ENCODE data around the gene C21orf91. TPM values are rescaled to one million over a fixed set of nuclear protein-coding genes. Genes with fewer than 3 reads are reported as not detected.

Gene C21orf91
- polyA plus RNA-seq, 3 donors = 4.6 to 22.3 (median 18.9) TPM

DNA sequence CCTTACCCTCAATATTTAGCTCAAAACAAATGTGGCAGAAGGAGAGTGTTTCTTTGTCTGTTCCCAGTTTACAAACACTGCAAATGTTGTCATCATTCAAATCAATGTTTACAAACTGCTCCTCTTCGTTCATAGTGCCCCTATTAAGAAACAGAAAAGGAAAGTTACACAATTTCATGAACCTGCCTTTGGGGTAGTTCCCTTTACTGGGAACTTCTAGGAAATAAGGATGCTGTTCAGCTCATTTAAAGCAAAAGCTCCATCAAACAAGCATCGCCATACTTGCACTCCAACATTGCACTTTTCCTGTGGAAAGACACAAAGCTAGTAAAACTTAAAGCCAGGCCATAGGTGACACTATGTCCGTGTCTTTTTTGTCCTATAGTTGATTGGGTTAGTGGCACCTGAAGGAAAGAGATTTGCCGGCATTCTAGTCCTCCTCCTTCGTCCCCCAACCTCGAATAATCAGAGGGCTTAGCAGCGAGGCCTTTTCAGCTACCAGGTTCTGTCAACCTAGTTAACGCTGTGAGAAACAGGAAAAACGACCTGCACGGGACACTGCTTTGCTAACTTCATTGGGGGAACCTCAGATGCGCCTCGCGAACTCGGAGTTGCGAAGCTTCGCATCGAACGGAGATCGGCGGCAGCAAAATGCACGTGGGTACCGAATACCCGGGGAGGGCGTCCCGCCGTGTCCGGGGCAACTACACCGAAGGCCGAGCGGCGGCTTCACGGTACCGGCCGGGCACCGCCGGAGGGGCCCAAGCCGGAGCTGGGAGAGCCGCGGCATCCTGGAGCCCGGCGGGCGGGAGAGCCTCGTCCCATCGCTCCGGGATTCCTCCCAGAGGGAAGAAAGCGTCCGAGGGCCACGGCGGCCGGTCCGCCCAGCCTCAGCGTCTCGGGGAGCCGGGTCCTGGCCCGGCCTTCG is 706 bp downstream of the C21orf91 start:
- Histone ChIP-seq H3K27me3 (ENCODE audit: control insufficient read depth in 2 of 2, insufficient read depth in 2 of 2, low read length in 2 of 2) (no peaks in the 10 kb centered on the region), H3K4me2 (replicated peaks; ENCODE audit: extremely low read depth, low read length, poor library complexity, severe bottlenecking) (peak overlapping the region; percentile 79), H3K9me3 (replicated peaks in 1 of 2; ENCODE audit: control insufficient read depth in 1 of 2, insufficient read depth in 1 of 2, low read length in 2 of 2) (no peaks in the 10 kb centered on the region), H3K79me2 (ENCODE audit: insufficient read depth, low read length) (peaks cover 55% of the 10 kb centered on the region), H3K9ac (ENCODE audit: insufficient read depth, low read length, poor library complexity, severe bottlenecking) (peak overlapping the region; percentile 85), H4K20me1 (ENCODE audit: insufficient read depth, low read length) (peaks cover 50% of the 10 kb centered on the region), H3K27ac (ENCODE audit: low read depth in 1 of 2, low read length in 2 of 2) (peak overlapping the region; percentile 40 to 94), H2AFZ (ENCODE audit: insufficient read depth, low read depth, low read length, poor library complexity, severe bottlenecking) (peak overlapping the region; percentile 87), H3K4me3 (replicated peaks in 1 of 3; ENCODE audit: low read depth in 2 of 3, low read length in 3 of 3) (peak overlapping the region; percentile 85 to 94 (median 92)), H3K36me3 (replicated peaks in 1 of 2; ENCODE audit: control insufficient read depth in 1 of 2, insufficient read depth in 2 of 2, low read length in 2 of 2) (peaks cover 14 to 33% of the 10 kb centered on the region in 2 donors), H3K4me1 (ENCODE audit: control insufficient read depth in 1 of 2, insufficient read depth in 2 of 2, low read length in 2 of 2) (peaks cover 16 to 30% of the 10 kb centered on the region in 2 donors)
- peak; percentile 44 to 87 (median 77) for DNase-seq
- Mint-ChIP-seq H3K4me3 (peak overlapping the region; percentile 92 to 94), H3K27me3 (ENCODE audit: low read depth in 3 of 3) (no peaks in the 10 kb centered on the region), H3K27ac (peak overlapping the region; percentile 63 to 96 (median 87)), H3K9me3 (no peaks in the 10 kb centered on the region), H3K36me3 (peaks cover 23 to 28% of the 10 kb centered on the region in 2 donors), H3K4me1 (peaks cover 31% of the 10 kb centered on the region)
- under 1% methylated on average over 52 of the region's 56 CpGs for WGBS (ENCODE audit: insufficient coverage)
- intact Hi-C loops (cut with micrococcal nuclease) = loop anchor here in 1 of 2 donors (5.0 to 10.0 kb wide), 4 partner anchors 36 to 284 kb away; partner anchors contain the start of gene BTG3
- TF ChIP-seq, protein P1, sequence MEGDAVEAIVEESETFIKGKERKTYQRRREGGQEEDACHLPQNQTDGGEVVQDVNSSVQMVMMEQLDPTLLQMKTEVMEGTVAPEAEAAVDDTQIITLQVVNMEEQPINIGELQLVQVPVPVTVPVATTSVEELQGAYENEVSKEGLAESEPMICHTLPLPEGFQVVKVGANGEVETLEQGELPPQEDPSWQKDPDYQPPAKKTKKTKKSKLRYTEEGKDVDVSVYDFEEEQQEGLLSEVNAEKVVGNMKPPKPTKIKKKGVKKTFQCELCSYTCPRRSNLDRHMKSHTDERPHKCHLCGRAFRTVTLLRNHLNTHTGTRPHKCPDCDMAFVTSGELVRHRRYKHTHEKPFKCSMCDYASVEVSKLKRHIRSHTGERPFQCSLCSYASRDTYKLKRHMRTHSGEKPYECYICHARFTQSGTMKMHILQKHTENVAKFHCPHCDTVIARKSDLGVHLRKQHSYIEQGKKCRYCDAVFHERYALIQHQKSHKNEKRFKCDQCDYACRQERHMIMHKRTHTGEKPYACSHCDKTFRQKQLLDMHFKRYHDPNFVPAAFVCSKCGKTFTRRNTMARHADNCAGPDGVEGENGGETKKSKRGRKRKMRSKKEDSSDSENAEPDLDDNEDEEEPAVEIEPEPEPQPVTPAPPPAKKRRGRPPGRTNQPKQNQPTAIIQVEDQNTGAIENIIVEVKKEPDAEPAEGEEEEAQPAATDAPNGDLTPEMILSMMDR (IDR thresholded peaks at IDR 0.05) = no peak

DNA sequence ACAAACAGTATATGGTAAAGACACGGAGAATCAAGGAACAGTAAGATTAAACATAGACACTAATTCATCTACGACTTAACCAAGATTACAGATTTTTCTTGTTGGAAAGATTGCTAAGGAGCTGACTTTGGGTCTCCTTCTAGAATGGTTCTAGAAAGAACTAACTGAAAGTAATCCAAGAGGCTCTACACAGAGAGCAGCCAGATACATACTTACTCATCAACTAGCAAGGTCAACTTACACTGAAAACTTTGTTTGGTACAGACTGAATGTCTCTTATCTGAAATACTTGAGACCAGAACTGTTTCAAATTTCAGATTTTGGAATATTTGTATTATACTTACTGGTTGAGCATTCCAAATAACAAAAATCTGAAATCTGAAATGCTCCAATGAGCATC is 5.8 kb downstream of the C21orf91 start:
- Mint-ChIP-seq H3K27me3 (ENCODE audit: low read depth in 3 of 3) (no peaks in the 10 kb centered on the region), H3K27ac (no peak overlapping the region), H3K4me1 (peaks cover 24% of the 10 kb centered on the region), H3K36me3 (peaks cover 57 to 60% of the 10 kb centered on the region in 2 donors), H3K9me3 (peaks cover 7 to 17% (median 10%) of the 10 kb centered on the region in 7 donors), H3K4me3 (no peak overlapping the region)
- TF ChIP-seq, protein P1 (IDR thresholded peaks at IDR 0.05) = no peak
- Histone ChIP-seq H3K4me3 (replicated peaks in 1 of 3; ENCODE audit: low read depth in 2 of 3, low read length in 3 of 3) (no peak overlapping the region), H3K9ac (ENCODE audit: insufficient read depth, low read length, poor library complexity, severe bottlenecking) (no peak overlapping the region), H3K36me3 (replicated peaks in 1 of 2; ENCODE audit: control insufficient read depth in 1 of 2, insufficient read depth in 2 of 2, low read length in 2 of 2) (peaks cover 52 to 83% of the 10 kb centered on the region in 2 donors), H3K27ac (ENCODE audit: low read depth in 1 of 2, low read length in 2 of 2) (no peak overlapping the region), H3K9me3 (replicated peaks in 1 of 2; ENCODE audit: control insufficient read depth in 1 of 2, insufficient read depth in 1 of 2, low read length in 2 of 2) (peaks cover 7 to 13% of the 10 kb centered on the region in 2 donors), H3K79me2 (ENCODE audit: insufficient read depth, low read length) (peaks cover 77% of the 10 kb centered on the region), H3K27me3 (ENCODE audit: control insufficient read depth in 2 of 2, insufficient read depth in 2 of 2, low read length in 2 of 2) (no peaks in the 10 kb centered on the region), H3K4me2 (replicated peaks; ENCODE audit: extremely low read depth, low read length, poor library complexity, severe bottlenecking) (no peak overlapping the region), H2AFZ (ENCODE audit: insufficient read depth, low read depth, low read length, poor library complexity, severe bottlenecking) (no peak overlapping the region), H4K20me1 (ENCODE audit: insufficient read depth, low read length) (peaks cover 63% of the 10 kb centered on the region), H3K4me1 (ENCODE audit: control insufficient read depth in 1 of 2, insufficient read depth in 2 of 2, low read length in 2 of 2) (peaks cover 10 to 20% of the 10 kb centered on the region in 2 donors)
- WGBS (ENCODE audit: insufficient coverage) = no CpG with 5 or more reads among the region's 2 CpGs
- intact Hi-C loops (cut with micrococcal nuclease) = loop anchor here in 1 of 2 donors (10.0 kb wide), 2 partner anchors 199 to 279 kb away; partner anchors contain the start of gene BTG3
- DNase-seq = no peak

All from CD14-positive monocyte (primary cell).